T-helper 1 cell (primary cell): ENCODE data around the gene KCNG1.
A peak's percentile ranks its signal among the peaks of the same experiment; 100 is the strongest.

Source experiments
- DNase-seq, 5 donors: peaks; one replicate each; pipeline ENCODE4 v3.0.0-alpha.2; 2012 to 2020

KCNG1 gene

DNA sequence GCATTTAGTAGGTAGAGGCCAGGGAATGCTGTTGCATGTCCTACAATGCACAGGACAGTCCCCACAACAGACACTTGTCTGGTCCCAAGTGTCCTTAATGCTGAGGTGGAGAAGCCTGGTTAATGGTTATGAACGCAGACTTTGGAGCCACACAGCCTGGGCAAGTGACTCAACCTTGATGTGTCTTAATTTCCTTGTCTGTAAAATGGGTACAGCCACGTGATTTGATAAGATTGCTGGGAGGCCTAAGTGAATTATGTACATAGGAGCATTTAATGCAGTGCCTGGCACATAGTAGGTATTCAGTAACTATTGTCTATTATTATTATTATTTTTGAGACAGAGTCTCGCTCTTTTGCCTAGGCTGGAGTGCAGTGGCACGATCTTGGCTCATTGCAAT lies 11.4 kb downstream of the KCNG1 start:
- DNase-seq = no peak

DNA sequence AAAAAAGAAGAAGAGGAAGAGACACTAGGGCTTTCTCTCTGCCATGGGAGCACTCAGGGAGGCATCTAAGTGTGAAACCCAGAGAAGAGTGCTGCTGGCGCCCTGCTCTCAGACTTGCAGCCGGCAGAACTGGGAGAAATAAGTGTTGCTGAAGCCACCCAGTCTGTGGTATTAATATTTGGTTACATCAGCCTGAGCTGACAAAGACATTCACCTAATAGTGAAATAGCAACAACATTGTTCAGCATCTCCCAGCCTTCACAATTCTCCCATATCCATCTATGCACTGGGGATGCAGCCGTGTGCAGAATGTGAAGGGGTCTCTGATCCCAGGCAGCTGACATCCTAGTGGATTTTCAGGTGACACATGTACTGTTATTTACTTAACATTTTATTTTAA lies 12.0 kb downstream of the KCNG1 start:
- no peak for DNase-seq

GRCh38 chr20:51010043-51010365 lies 12.9 kb downstream of the KCNG1 start:
- DNase-seq = no peak

DNA sequence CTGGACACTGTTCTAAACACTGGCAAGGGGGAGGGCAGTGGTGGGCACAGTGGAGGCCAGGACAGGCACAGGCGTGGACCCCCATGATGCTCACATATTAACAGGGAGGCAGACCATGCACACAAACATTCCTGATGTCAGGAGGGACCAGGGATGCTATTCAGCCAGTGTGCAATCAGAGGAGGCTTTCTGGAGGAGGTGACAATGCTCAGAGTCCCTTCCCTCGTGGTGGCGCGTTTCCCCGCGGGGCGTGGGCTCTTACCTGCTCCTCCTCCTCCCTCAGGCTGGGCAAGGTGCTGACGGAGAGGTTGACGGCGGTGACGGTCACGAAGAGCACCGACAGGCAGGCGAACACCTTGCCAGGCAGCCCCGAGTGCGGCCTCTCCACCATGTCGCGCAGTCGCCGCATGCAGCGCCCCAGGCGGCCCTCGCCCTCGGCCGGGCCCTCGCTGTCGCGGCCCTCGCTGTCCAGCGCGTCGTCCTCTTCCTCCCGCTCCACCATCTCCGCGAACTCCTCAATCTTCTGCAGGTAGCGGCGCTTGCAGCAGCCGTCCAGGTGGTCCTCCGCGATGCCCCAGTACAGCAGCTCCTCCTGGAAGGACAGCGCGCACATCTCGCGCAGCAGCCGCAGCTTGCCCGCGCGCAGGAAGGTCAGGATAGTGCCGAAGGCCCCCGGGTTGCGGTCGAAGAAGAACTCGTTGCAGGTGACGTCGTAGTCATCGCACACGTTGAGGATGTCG lies 13.4 kb downstream of the KCNG1 start:
- DNase-seq = no peak

- DNase-seq = no peak
Measured at GRCh38 chr20:51008718-51009117, 14.2 kb downstream of the KCNG1 start.

DNA sequence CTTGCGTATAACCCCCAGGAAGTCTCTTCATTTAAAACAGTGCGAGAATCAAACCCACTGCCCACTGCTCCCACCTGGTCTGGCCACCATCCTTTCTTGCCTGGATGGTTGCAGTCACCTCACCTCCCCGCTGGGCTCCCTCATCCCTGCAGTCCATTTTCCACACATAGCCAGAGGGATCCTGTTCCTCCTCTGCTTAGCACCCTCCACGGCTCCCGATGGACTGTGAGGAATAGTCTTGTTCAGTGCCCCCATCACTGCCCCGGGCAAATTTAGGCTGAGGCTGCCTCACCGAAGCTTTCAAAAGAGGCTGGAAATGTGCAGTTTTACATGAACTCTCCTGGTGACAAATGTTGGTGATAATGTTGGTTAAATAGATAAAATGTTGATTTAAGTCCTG lies 17.7 kb downstream of the KCNG1 start:
- DNase-seq = no peak

GRCh38 chr20:51004781-51005180 lies 18.1 kb downstream of the KCNG1 start:
- DNase-seq = no peak

GRCh38 chr20:51004305-51004727 lies 18.6 kb downstream of the KCNG1 start:
- DNase-seq = no peak

- no peak for DNase-seq
Measured at GRCh38 chr20:51003753-51004152, 19.2 kb downstream of the KCNG1 start.

- DNase-seq = no peak
Measured at GRCh38 chr20:51002633-51003032, 20.3 kb downstream of the KCNG1 start.

GRCh38 chr20:51001430-51002265 lies 21.3 kb downstream of the KCNG1 start:
- DNase-seq = no peak

GRCh38 chr20:50999355-50999754 lies 23.6 kb downstream of the KCNG1 start:
- DNase-seq = no peak

GRCh38 chr20:50996901-50997865 lies 25.7 kb downstream of the KCNG1 start:
- DNase-seq = no peak

DNA sequence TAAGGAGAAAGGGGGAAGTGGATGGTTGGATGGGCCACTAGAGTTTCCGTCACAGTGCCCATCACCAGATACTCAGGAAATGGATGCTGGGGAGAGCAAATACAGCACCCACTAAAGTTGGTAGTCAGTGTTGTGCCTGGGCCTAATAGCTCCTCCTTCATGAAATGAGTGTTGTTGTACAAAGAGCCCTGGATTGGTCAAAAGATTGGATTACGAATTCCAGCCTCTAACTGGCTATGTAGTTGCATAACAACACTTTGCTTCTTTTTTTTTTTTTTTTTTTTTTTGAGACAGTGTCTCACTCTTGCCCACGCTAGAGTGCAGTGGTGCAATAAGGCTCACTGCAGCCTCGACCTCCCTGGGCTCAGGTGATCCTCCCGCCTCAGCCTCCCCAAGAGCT lies 27.4 kb downstream of the KCNG1 start:
- DNase-seq = no peak

DNA sequence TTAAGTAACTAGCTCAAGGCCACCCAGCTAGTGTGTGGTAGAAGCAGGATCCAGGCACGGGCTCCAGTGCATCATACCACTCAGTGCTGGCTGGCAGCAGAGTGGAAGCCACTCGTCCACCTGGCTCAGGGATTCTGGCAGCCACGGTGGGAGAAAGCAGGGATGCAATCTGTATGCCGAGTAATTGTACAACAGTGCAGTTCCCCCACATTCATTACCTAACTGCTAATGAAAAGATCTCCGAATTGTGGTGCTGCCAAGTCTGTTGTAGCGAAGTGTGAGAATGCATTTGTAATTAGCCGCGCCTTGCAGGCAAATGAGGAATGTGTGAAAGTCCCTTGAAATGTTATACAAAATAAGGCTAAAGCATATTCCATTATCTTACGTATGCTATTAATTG lies 29.0 kb downstream of the KCNG1 start:
- no peak for DNase-seq

- DNase-seq = peak in 3 of 5 donors; percentile 4 to 73 (median 10)
Measured at GRCh38 chr20:50992733-50993457, 30.0 kb downstream of the KCNG1 start.

DNA sequence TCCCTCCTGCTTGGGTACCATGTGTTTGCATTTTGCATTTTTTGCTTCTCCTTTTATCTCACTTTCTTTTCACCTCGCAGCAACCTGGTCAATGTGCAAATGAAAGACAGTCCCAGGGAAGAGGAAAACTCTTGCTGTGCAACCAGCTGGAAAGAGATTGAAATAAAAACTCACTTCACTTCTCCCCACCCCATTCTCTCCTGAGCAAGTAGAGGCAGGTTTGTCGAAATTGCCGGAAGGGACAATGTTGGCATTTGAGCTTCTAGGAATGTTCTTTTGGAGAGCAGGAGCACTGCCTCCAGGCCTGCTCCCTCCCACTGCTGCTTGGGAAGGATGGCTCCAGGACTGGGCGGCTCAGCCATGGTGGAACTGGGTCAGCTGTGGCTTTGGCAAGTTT lies 30.6 kb downstream of the KCNG1 start:
- DNase-seq = no peak

DNA sequence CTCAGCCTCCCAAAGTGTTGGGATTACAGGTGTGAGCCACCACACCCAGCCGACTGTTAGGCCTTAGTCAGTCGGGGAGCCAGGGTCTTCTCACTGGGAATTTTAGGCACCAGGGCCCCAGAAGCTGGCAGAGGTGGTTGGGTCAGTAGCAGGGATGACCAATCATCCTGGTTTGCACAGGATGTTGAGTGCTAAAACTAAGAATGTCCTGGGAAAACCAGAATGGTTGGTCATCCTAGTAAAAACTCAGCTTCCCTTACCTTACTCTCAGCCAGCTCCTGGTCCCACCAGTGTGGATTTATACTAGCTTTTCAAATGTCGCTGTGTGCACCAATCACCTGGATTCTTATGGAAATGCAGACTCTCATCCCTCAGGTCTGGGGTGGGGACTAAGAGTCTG lies 31.8 kb downstream of the KCNG1 start:
- DNase-seq = no peak

DNA sequence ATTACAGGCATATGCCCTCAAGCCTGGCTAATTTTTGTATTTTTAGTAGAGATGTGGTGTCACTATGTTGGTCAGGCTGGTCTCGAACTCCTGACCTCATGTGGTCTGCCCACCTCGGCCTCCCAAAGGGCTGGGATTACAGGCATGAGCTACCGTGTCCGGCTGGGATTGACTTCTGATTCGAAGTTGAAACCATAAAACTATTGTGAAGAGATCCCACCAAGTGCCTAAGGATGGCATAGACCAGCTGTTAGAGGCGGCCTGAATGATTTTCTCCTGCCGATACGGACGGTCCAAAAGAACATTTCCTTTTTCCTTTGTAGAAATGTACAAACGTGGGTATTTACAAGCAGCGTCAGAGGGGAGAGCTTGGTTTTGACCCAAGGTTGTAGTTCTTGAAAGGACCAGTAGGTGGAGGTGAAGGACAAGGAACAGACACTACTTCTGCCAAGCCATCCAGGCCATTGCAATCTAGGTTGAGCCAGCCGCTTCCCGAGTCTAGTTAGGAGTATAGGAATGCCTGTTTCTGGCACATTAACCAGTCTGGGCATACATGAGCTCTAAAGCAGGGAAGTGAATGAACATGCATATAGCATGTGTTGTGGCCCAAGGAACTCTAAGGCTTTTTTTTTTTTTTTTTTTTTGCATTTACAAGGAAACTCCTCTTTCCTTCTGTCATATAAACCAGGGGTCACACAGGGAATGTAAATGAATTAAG lies 35.3 kb downstream of the KCNG1 start:
- DNase-seq = peak in 4 of 5 donors; percentile 23 to 62 (median 54)

DNA sequence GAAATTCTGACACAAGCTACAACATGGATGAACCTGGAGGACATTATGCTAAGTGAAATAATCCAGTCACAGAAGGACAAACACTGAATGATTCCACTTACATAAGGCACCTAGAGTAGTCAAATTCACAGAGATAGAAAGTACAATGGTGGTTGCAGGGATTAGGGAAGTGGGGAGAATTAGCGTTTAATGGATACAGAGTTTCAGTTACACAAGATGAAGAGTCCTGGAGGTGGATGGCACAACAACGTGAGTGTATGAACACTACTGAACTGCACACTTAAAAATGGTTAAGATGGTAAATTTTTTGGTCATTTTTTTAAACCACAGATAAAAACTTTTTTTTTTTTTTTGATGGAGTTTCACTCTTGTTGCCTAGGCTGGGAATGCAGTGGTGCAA lies 39.6 kb downstream of the KCNG1 start:
- DNase-seq = no peak

DNA sequence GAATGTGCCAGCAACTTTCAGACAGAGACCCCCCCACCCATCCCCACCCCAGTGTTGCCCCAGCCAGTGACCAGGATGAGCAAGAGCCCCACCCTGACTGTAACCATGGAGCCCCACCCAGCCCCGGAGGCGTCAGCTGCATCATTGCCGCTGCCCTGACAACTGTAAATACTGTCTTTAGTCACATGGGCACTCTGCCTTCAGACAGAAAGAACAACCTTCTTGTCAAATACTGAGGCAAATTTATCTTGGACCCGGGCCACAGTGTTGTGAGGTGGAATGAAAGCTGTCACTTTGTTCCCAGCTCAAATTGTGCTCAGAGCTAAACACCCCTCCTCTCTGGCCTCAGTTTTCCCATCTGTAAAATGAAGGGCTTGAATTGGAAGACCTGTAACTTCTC lies 40.5 kb downstream of the KCNG1 start:
- DNase-seq = no peak

GRCh38 chr20:50981714-50982048 lies 41.2 kb downstream of the KCNG1 start:
- no peak for DNase-seq
